Effector CD8-positive, alpha-beta T cell (primary cell): Measurements from ENCODE around the gene RALGPS1.

Source experiments
- DNase-seq: peaks from one replicate; lab custom pipeline; 2025; lab: John Stamatoyannopoulos, UW

Gene RALGPS1

DNA sequence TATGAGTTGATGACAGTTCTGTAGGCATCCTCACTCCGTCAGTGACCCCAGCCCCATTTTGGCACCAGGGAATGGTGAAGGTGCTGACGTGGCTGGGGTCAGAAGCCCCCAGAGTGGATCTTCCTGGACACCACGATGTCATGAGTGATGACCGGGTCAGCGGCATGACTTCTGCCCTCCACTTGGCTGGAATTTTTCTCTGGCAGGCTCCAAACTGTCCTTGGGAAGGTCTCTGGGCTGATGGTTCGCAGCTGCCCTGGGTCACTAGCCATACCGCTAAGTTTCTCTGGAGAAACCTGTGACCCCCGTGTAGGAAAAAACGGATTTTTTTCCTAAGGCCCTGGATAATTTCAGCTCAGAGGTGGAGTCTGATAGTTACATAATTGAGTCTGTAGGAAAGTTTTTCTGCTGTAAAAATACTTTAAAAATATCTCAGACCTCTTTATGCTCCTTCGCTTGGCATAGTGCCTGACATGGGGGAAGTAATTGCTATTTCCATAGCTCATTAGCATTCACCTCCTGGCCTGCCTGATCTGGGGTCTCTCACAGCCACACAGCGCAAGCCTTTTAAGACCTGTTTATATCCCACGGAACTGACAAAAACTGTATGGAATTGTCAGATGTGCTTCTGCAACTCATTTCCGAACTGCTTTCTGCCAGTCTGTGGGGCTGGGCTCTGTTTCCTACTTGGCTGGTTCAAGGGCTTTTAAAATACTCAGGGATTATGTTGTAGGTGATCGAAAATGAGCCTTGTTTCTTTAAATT, 138.7 kb downstream of the RALGPS1 start:
- DNase-seq: no peak

DNA sequence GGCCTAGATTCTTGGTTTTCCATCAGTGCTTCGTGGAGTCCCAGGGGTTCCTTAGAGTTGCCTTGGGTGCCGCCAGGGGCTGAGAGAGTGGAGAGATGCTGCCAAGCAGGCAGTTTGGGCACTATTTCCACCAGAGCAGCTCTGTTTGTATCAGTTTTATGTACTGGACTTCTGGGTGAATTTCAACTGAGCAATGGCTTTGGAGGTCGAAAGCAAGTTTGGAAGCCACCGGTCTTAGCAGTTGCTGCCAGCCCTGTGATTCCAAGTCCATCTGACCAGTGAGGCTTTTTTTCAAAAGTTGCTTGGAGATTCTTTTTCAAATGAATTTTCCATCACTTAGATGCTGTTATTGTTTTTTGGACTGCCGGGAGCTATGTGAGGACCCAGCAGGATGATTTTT, 139.4 kb downstream of the RALGPS1 start:
- DNase-seq: no peak

DNA sequence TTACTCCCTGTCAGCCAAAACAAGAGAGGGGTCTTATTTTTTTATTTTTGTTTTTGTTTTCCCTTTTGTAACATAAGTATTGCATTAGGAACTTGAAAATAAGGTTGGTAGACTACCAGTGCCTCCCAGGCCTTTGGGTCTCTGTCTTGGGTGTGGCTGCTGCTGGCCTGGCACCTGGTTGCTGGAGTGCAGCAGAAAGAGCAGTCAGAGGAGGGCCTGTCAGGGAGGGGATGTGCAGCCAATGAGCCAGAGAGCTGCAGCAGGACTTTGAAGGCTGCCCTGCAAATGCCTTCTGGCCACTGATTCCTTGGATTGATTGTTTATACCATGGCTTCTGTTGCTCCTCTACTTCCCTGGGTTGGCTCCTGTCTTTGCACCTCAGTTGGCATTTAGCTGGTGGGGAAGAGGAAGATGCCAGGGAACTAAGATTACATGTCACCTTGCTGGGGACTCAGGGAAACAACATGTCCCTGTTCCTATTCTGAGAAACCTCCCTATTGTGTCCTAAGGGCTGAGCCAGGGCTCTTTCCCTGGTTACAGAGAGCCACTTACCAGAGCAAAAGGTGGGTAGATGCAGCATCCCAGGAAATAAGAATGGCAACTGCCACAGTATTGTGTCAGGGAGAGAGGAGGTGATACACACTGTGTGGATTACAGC, 141.3 kb downstream of the RALGPS1 start:
- no peak for DNase-seq

DNA sequence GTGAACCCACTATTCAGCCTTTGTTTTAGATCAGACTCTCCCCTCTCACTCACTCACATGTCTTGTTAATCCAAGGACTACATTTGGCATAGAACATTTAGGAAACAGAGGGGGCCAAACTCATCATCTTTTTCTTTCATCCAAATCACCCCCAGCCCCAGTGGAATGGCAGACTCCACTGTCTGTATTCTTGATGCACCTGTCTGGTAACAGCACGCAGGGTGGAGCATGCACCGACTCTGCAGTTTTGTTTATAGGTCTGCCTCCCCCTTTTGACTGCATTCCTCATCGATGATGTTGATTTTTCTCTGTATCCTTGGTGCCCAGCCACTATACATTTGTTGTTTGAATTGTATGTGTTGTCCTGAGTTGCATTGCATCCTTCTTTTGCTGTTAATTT, 141.9 kb downstream of the RALGPS1 start:
- no peak for DNase-seq

DNA sequence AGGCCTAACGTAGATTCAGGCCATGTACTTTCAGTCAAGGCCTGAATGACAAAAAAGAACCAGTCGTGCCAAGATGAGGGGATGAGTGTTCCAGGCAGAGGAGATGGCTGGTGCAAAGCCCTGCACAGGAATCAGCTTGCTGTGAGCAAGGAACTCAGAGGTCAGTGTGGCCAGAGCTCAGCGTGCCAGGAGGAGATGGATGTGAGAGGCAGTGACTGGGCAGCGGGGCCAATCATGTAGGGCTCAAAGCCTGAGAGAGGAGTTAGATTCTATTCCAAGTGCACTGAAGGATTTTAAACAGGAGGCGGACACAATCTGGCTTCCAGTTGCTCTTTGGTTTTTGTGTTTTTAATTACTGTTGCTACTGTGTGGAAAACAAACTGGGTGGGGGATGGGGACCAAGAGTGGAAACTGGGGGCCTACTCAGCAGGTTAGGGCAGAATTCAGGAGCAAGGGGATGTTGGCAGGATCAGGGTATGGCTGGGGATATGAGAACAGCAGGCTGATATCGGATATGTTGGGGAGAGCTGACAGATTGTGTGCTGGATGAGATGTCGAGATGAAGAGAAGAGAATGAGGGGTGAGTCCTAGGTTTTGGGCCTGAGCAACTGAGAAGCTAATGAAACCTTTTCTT, 143.5 kb downstream of the RALGPS1 start:
- DNase-seq: no peak

DNA sequence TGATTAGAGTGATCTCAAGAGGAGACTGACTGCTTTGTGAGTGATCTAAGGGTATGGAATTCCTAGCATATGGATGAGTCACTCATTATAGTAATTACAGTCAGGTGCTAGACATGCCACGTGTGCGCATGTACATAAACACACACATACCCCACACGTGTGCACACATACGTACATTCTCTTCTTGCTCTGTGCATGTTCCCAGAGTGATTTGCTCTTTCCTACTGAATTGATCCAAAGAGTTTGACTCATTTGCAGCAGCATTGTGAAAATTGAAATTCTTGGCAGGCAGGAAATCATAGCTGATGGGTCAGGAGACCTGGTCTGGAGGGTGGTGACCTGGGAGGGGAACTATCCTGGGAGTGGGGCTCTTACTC, 144.1 kb downstream of the RALGPS1 start:
- DNase-seq: no peak

DNA sequence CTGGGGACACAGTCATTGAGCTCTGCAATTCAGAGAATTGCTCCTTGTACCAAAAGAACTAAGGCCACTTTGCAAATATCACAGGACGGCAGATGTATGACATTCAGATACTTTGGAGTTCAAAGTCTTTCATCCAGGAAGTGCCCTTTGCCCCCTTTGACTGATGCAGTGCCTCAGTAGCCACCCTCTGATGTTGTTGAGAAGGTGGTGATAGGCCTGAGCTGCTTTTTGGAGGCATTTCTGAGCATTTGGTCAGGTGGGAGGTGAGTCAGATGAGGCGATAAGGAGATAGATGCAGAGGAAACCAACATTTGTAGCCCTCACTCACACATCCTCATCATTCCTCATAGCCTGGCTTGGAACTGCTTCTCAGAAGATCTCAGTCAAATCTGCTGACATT, 144.4 kb downstream of the RALGPS1 start:
- DNase-seq: no peak

DNA sequence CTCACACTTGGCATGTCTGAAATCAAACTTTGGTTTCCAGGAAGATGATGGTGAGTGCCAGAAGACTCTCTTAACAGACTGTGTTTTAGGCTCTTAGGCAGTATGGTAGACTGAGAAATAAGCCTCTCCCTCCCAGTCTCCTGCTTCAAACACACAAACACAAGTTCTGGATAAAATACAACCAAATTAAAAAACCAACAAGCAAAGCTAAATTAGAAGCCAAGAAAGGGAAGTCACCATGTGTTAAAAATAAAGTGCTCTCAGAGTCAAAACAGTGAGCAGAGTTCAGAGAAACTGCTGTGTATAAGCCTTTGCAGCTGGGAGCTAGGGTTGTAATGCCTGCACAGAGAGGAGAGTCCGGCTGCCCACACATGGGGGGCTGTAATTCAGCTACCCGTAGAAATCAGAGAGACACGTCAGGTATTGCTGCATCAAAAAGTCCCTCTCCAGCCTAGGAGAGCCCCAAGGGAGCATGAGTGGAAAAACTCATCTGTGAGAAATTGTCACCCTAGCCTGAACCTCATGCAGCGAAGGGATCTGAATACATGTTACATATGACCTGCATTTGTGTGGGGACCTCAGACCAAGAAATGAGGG, 145.3 kb downstream of the RALGPS1 start:
- no peak for DNase-seq

DNA sequence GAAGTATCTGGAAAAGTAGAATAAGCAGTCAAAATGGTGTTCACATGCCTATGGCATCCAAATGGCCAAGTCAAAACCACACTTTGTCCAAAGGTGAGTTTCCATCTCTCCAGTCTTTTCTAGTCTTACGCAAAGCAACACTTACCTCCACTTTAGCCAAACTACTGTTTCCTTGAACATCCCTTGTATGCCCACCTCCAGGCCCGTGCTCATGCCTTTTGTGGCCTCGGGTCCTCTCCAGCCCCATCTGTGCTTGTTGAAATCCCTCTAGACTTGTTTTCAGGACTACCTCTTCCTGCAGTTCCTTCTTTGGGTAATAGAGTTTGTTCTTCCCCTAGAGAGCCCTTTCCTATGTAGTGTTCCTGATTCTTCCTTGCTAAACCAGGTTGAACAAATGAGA, 146.8 kb downstream of the RALGPS1 start:
- DNase-seq: no peak

DNA sequence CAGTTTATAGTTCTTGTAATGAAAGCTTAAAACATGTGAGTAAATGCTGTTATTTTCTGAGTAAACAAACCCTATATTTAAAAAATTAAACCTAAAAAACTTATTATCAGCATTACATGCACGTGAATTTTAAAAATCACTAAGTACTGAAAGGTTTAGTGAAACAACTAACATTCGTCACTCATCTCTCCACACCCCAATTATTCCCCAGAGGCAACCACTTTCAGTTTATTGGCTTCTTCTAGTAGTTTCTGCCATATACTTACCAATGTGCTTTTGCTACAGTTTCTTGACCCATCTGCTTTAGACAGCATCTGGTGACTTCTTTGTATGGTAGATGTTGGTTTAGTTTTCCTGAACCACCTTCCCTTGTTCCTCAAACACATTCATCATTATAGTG, 149.8 kb downstream of the RALGPS1 start:
- DNase-seq: no peak

DNA sequence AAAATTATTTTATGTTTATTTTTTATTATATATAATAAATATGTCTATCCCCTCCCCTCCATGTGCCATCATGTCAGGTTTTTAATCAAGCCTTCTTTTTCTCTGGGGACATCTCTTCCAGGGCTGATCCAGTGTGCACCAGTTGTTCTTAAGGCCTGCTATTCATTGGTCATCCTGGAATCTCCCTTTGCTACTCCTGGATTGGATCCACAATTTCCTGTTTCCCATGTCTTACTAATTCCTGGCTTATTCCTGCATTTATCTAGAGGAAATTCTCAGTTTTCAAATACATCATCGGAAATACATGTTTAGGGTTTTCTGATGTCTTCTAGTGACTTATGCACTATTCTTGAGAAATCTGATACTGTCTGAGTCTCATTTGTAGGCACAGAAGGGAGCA, 151.0 kb downstream of the RALGPS1 start:
- DNase-seq: no peak

DNA sequence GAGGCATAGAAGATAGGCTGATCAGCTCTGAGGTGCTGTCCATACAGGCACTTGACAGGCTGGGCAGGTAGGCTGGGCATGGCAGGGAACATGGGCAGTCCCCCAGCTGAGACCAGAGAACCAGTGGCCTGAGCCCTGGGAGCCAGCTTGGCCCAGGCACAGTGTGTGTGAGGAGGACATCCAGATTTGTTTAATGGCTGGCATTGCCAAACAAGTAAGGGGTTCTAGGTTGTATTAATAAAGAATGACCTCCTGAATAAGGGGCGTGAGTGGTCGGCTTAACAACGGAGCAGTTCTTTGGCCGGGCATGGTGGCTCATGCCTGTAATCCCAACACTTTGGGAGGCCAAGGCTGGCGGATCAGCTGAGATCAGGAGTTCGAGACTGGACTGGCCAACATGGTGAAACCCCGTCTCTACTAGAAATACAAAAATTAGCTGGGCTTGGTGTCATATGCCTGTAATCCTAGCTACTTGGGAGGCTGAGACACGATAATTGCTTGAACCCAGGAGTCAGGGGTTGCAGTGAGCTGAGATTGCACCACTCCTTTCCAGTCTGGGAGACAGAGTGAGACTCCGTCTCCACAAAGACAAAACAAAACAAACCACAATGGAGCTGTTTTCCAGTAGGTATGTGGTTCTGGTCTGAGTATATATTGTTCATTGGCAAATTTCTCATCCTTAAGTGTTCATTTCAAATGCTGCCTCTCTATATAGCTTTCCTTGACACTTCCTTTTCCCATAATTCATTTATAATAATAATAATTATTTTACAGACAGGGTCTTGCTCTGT, 151.7 kb downstream of the RALGPS1 start:
- DNase-seq: no peak

DNA sequence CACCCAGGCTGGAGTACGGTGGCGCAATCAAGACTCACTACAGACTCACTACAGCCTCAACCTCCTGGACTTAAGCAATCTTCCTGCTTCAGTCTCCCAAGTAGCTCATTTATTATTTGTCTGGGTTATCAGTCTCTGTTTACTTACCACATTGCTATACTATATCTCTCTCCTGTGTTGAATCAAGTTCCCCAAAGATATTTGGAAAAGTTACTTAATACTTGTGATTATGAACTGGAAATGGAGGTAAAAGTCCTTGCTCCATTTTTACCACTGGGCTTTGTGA, 152.2 kb downstream of the RALGPS1 start:
- no peak for DNase-seq

DNA sequence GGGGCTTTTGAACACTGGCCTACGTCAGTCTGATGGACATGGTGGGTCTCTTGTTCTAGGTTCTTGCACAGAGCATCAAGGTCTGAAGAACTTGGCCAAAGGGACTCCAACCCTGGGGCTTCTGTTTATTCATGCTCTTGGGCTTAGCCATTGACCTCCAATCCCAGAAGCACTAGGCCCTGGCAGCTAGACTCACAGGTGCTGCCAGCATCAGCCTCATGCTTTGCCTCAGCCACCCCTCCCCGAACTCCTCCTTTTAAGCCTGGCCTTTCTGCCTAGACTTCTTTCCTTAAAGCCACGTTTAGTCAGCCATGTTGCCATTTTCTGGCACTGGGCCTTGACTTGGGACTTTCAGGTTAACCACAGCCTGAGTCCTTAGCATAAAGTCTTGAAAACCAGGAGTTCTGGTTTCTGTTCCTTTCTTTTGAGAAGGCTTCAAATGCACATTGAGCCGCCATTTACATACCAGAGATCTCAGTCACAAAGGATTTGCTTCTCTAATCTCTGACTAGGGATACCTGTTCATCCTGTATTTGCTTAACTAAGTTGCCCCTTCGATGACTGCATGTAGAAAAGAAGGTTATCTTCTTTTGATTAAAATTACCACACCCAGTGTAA, 153.1 kb downstream of the RALGPS1 start:
- DNase-seq: no peak

DNA sequence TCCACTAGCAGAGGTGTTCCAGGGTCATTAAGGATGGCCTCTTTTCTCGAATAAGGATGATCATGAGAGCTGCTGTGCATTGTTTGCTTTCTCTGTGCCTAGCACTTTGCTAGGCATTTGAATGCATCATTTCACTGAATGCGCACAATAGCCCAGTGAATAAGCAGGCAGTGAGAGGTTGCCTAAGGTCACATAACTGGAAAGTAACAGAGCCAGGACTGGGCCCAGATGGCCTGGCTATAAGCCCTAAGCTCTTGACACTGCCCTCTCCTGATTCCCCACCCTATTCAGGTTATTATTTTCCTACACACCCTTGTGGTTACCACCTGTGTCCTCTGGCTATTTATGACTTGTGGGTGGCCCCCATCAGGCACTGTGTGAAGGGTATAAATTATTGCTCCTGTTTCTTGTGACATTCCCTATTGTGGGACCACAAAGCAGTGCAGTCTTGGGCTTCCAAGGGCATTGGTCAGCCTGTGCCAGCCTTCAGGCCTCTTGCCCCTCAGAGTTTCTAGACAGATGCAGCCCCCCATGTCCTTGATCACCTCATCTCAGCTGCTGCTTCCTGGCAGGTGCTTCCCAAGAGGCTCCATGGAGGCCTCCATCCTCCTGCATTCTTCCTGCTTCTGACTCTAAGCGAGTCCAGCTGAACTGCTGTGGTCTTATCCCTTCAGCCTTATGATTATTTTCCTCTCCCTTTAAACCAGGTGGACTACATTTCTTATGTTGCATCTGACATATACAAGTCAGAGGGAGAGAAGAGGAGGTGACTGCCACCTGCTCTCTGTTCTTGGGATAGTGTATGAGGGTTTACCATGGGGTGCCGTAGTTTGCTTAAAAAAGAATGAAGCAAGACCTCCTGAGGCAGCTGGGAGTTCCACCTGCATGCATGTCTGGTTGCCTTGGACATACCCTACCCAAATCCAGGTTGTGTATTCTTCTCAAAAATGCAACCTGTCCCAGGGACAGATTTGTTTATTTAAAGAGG, 160.3 kb downstream of the RALGPS1 start:
- DNase-seq: no peak

DNA sequence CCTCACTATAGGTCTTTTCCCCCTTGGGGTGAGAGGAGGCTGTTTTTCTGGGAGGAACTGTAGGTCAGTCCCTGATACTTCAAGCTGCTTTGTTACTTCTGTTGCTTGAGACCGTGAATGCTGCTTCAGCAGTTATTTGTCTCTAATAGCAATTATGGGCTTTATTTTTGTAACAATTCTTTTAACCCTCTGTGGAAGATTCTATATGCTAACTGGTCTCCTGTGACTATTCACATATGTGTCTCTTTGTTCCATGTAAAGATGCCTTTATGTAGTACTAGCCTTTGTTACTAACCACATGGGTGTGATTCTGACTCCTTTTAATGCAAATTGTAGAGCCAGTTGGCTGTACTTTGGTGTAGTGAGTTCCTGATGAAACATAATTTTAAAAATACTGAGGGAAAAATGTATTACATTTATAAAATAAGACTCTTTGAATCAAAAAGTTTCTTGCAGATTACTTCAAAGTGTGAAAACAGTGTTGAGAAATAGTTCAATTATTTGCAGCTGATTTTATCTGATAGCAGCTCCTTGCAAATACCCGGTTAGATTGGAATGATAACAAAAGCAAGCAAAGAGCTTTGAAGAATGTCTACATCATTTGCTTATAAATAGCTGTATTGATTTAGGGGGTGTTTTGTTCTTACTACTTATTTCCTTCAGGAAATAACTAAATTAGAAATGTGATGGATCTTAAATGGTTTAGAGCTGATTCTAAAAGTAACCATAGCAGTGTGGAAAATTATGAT, 161.2 kb downstream of the RALGPS1 start:
- DNase-seq: no peak

DNA sequence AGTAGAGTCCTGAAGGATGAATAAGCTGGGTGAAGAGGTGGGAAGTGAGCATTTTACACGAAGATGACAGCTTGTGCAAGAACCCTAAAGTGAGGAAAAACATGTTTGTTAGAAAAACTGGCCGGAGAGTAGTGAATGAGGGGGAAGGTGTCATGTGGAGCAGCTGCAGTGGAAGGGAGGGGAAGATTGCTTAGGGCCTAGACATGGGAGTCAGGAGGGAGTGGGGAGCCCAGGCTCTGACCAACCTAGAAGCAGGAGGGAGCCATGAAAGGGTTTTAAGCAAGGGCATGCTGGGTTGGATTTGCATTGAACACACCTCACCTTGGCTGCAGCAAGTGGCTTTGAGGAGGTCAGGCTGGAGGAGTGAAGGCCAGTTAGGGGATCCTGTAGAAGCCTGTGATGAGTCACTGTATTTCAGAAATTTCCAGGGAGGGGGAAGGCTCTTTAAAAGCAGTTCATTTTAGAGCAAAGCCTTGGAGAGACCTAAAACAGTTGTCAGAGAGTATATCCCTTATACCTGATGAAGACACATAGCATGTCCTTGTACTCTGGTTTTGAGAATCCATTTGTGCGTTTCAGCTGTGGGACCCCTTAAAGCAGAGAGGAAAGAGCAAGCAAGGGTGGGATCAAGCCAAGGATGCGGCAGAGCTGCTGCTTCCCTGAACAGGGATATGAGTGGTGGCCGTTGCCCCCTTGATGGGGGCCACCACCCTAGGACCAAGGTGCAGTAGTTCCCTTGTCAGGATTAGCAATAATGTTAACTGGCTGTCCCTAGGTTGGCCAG, 162.5 kb downstream of the RALGPS1 start:
- DNase-seq: no peak

DNA sequence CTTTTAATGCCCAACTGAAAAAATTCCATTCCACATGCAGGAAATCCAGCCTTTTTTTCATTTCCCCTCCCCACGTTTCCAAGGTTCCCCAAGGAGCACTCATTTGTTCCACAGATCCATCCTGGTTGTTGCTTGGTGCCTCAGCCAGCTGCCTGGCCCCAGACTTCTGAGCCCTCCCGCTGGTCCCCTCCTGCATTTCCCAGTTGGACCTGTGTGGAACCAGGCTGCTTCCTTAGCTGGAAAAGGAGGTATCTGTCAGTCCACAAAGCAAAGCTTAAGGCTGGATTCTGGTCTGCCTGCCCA, 163.0 kb downstream of the RALGPS1 start:
- no peak for DNase-seq

DNA sequence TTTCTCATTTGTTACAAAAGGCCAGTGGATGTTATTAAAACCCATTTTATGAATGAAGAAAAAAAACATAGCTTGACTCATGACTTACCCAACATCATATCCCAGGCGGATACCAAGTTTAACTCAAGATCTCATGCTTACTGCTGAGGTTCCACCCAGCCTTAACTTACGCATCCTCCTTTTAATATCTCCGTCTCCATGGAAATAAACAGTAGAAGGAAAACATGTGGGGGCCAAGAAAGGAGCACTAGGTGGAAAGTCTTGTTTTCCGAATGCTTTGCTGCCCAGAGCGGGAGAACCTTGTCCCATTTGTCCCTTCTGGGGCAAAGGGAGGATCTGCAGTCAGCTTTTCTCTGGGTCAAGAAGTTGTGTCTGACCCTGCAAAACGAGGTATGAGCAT, 163.8 kb downstream of the RALGPS1 start:
- DNase-seq: no peak
